Neural progenitor cell (in vitro differentiated cells): ENCODE results near the gene SSTR3. TPM values are rescaled to one million over a fixed set of nuclear protein-coding genes. Genes with fewer than 3 reads are reported as not detected.
"Not testable (repeated sequence)": the region's sequence is repeated elsewhere in the genome, so short reads cannot be mapped to it uniquely, and the experiment has no call there.

Source experiments
- DNase-seq: peaks from one replicate; pipeline ENCODE4 v3.0.0-alpha.2; 2016; ENCODE audit warnings: low spot score
- H2AFZ ChIP-seq: fragments of 200-600 bp; sonication (generic); replicated peaks from 2 replicates; pipeline ENCODE4 v1.6.1; 2016; ENCODE audit warnings: antibody characterized with exemption
- H3F3A ChIP-seq: fragments of 200-600 bp; sonication (generic); 2 replicates; pipeline ENCODE4 v1.6.1; 2016; ENCODE audit warnings: antibody characterized with exemption, low read depth
- H3K27ac ChIP-seq: fragments of 200-600 bp; sonication (generic); 2 replicates; pipeline ENCODE4 v1.5.1; 2016; ENCODE audit warnings: mild to moderate bottlenecking
- H3K27me3 ChIP-seq: fragments of 200-600 bp; sonication (generic); 2 replicates; pipeline ENCODE4 v1.6.1; 2016; ENCODE audit warnings: mild to moderate bottlenecking, moderate library complexity
- H3K36me3 ChIP-seq: fragments of 200-600 bp; sonication (generic); 2 replicates; pipeline ENCODE4 v1.5.1; 2016
- H3K4me1 ChIP-seq: fragments of 200-600 bp; sonication (generic); 2 replicates; pipeline ENCODE4 v1.6.1; 2016; ENCODE audit warnings: mixed run types
- H3K4me2 ChIP-seq: fragments of 200-600 bp; sonication (generic); 2 replicates; pipeline ENCODE4 v1.6.1; 2016
- H3K4me3 ChIP-seq: fragments of 200-600 bp; sonication (generic); 2 replicates; pipeline ENCODE4 v1.5.1; 2016
- H3K79me2 ChIP-seq: fragments of 200-600 bp; sonication (generic); 2 replicates; pipeline ENCODE4 v1.6.1; 2016; ENCODE audit warnings: low read depth
- H3K9ac ChIP-seq: fragments of 200-600 bp; sonication (generic); 2 replicates; pipeline ENCODE4 v1.6.1; 2016
- H3K9me3 ChIP-seq: fragments of 200-600 bp; sonication (generic); 2 replicates; pipeline ENCODE4 v1.5.1; 2016; ENCODE audit warnings: low read depth
- H4K20me1 ChIP-seq: fragments of 200-600 bp; sonication (generic); 2 replicates; pipeline ENCODE4 v1.6.1; 2016; ENCODE audit warnings: low read depth
- H3K27ac Mint-ChIP-seq: 3 replicates; pipeline ENCODE4 v1.8.0; 2021; ENCODE audit warnings: mixed read lengths
- H3K27me3 Mint-ChIP-seq: 2 replicates; pipeline ENCODE4 v1.8.0; 2022; ENCODE audit warnings: low read depth, mild to moderate bottlenecking, inconsistent platforms, moderate library complexity, mixed read lengths; ENCODE audit not compliant: insufficient read depth
- H3K36me3 Mint-ChIP-seq: 3 replicates; pipeline ENCODE4 v1.8.0; 2021; ENCODE audit warnings: mixed read lengths
- H3K4me1 Mint-ChIP-seq: 3 replicates; pipeline ENCODE4 v1.8.0; 2021; ENCODE audit warnings: mixed read lengths
- H3K4me3 Mint-ChIP-seq: 3 replicates; pipeline ENCODE4 v1.8.0; 2021; ENCODE audit warnings: mild to moderate bottlenecking, moderate library complexity, mixed read lengths
- H3K9me3 Mint-ChIP-seq: 3 replicates; pipeline ENCODE4 v1.8.0; 2020; ENCODE audit warnings: mixed read lengths
- EZH2 ChIP-seq: fragments of 200-600 bp; sonication (generic); IDR thresholded peaks from 2 replicates; pipeline ENCODE4 v1.6.1; 2017; ENCODE audit warnings: antibody characterized with exemption, mild to moderate bottlenecking, moderate library complexity
- EZH2phosphoT487 ChIP-seq: fragments of 200-600 bp; sonication (generic); IDR thresholded peaks from 2 replicates; pipeline ENCODE4 v1.6.1; 2017; ENCODE audit warnings: antibody characterized with exemption
- total RNA-seq: library from RNA; depleted of rRNA; stranded (reverse); fragments of >200 nt; gene quantifications from 2 replicates; pipeline ENCODE4 v1.2.3, GENCODE V29; 2015; ENCODE audit warnings: low replicate concordance
- TF ChIP-seq, protein P1 (sequence below): fragments of 200-600 bp; sonication (generic); IDR thresholded peaks from 2 replicates; pipeline ENCODE4 v1.5.1; 2017; ENCODE audit warnings: antibody characterized with exemption, mild to moderate bottlenecking

The SSTR3 gene
- total RNA-seq, 1 donor from 2014 or later = 0.19 TPM

DNA sequence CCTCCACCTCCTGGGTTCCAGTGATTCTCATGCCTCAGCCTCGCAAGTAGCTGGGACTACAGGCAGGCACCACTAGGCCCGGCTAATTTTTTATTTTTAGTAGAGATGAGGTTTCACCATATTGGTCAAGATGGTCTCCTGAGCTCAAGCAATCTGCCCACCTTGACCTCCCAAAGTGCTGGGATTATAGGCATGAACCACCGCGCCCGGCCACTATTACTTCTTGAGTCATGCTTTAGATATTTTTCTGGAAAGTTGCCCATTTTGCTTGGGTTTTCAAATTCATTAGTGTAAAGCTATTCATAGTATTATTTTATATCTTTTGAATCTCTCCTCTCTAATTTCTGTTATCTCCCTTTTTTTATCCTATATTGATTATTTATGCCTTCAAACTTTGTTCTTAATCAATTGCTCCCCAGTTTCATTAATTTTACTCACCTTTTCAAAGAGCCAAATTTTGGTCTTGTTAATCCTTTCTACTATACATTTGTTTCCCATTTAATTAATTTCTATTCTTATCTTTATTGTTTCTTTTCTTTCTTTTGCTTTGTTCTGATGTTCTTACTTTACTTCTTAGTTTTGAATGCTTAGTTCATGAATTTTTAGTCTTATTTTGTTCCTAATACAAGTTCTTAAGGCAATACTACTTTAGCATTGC is 42.1 kb upstream of the SSTR3 start:
- Histone ChIP-seq H3K4me2 (no peak overlapping the region), H2AFZ (no peak overlapping the region), H3K27ac (no peak overlapping the region), H3K79me2 (no peaks in the 10 kb centered on the region), H3K9me3 (no peaks in the 10 kb centered on the region), H3F3A (peaks cover 8% of the 10 kb centered on the region), H3K4me1 (peaks cover 8% of the 10 kb centered on the region), H3K9ac (no peak overlapping the region), H3K4me3 (no peak overlapping the region), H4K20me1 (no peaks in the 10 kb centered on the region), H3K27me3 (peaks cover 7% of the 10 kb centered on the region), H3K36me3 (no peaks in the 10 kb centered on the region)
- no peak for DNase-seq
- no peak for TF ChIP-seq EZH2
- no peak for TF ChIP-seq EZH2phosphoT487
- TF ChIP-seq, protein P1, sequence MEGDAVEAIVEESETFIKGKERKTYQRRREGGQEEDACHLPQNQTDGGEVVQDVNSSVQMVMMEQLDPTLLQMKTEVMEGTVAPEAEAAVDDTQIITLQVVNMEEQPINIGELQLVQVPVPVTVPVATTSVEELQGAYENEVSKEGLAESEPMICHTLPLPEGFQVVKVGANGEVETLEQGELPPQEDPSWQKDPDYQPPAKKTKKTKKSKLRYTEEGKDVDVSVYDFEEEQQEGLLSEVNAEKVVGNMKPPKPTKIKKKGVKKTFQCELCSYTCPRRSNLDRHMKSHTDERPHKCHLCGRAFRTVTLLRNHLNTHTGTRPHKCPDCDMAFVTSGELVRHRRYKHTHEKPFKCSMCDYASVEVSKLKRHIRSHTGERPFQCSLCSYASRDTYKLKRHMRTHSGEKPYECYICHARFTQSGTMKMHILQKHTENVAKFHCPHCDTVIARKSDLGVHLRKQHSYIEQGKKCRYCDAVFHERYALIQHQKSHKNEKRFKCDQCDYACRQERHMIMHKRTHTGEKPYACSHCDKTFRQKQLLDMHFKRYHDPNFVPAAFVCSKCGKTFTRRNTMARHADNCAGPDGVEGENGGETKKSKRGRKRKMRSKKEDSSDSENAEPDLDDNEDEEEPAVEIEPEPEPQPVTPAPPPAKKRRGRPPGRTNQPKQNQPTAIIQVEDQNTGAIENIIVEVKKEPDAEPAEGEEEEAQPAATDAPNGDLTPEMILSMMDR = no peak
- H3K9me3 Mint-ChIP-seq = no peaks in the 10 kb centered on the region
- H3K27me3 Mint-ChIP-seq = peaks cover 5% of the 10 kb centered on the region
- no peaks in the 10 kb centered on the region for H3K36me3 Mint-ChIP-seq
- peaks cover 14% of the 10 kb centered on the region for H3K4me1 Mint-ChIP-seq
- no peak overlapping the region for H3K27ac Mint-ChIP-seq
- no peak overlapping the region for H3K4me3 Mint-ChIP-seq

DNA sequence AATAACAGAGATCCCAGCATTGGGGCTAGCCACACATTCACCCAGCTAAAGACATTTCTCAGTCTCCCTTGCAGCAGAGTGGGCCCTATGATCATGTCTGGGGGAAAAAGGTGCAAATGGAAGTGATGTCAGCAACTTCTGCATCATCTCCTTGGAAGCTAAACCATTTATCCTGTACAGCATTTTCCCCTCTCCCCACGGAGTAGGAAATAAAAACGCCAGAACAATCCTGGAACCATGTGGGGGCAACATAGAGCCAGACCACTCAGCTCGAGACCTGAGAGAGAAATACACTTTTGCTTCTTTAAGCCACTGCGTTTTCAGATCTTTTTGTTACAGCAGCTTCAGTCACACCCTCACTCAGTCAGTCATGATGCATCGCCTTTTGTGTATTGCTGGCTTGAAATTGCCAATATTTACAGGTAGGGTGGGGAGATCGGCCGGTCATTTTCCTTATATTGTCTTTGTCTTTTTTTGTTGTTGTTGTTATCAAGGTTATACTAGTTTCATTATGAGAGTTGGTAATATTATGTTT is 40.9 kb upstream of the SSTR3 start:
- Mint-ChIP-seq H3K9me3 (no peaks in the 10 kb centered on the region), H3K4me3 (no peak overlapping the region), H3K27me3 (peaks cover 4% of the 10 kb centered on the region), H3K27ac (no peak overlapping the region), H3K36me3 (no peaks in the 10 kb centered on the region), H3K4me1 (peaks cover 9% of the 10 kb centered on the region)
- H3K27ac ChIP-seq = no peak overlapping the region
- no peaks in the 10 kb centered on the region for H3K4me1 ChIP-seq
- H3K9ac ChIP-seq = no peak overlapping the region
- no peaks in the 10 kb centered on the region for H3K79me2 ChIP-seq
- H4K20me1 ChIP-seq = no peaks in the 10 kb centered on the region
- H3K9me3 ChIP-seq = no peaks in the 10 kb centered on the region
- TF ChIP-seq, protein P1 = peak; percentile 32
- TF ChIP-seq EZH2phosphoT487 = no peak
- no peaks in the 10 kb centered on the region for H3K36me3 ChIP-seq
- H3K4me2 ChIP-seq = no peak overlapping the region
- H3K4me3 ChIP-seq = no peak overlapping the region
- H3K27me3 ChIP-seq = no peaks in the 10 kb centered on the region
- no peaks in the 10 kb centered on the region for H3F3A ChIP-seq
- H2AFZ ChIP-seq = no peak overlapping the region
- DNase-seq = no peak

DNA sequence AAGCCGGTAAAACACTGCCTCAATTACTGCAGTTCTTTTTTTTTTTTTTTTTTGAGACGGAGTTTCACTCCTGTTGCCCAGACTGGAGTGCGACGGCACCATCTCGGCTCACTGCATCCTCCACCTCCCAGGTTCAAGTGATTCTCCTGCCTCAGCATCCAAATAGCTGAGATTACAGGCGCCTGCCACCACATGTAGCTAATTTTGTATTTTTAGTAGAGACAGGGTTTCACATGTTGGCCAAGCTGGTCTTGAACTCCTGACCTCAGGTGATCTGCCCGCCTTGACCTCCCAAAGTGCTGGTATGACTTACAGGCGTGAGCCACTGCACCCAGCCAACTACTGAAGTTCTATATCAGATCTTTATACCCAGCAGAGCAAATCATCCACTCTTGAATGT is 39.6 kb upstream of the SSTR3 start:
- not testable (repeated sequence) for H3K36me3 Mint-ChIP-seq, H3K79me2 ChIP-seq, H3K9ac ChIP-seq, H3K9me3 ChIP-seq, H3K36me3 ChIP-seq, DNase-seq, H3F3A ChIP-seq, H3K4me3 Mint-ChIP-seq, H3K9me3 Mint-ChIP-seq, H3K4me3 ChIP-seq, H3K27me3 Mint-ChIP-seq, H3K4me1 ChIP-seq, H3K27ac Mint-ChIP-seq, H4K20me1 ChIP-seq, H3K27ac ChIP-seq, H3K27me3 ChIP-seq, H3K4me1 Mint-ChIP-seq, H2AFZ ChIP-seq, H3K4me2 ChIP-seq

DNA sequence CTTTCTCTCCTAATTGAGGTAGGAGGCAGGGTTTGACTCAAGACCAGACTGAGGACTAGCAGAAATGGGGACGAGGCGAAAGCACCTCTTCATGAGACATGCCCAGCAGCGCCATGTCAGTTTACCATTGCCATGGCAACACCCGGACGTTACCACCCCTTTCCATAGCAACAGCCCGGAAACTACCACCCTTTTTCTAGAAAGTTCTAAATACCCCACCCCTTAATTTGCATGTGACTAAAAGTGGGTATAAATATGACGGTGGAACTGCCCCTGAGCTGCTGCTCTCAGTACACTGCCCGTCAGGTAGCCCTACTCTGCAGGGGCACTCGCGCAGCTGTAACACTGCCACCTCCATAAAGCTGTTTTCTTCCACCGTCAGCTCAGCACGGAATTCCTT is 37.7 kb upstream of the SSTR3 start:
- H2AFZ ChIP-seq = no peak overlapping the region
- TF ChIP-seq EZH2 (no peak), EZH2phosphoT487 (no peak)
- TF ChIP-seq, protein P1 = no peak
- H3K4me1 Mint-ChIP-seq = peaks cover 9% of the 10 kb centered on the region
- H3K9ac ChIP-seq = no peak overlapping the region
- no peaks in the 10 kb centered on the region for H3K27me3 ChIP-seq
- no peaks in the 10 kb centered on the region for H3K4me1 ChIP-seq
- H3K27ac ChIP-seq = no peak overlapping the region
- H3K36me3 Mint-ChIP-seq = no peaks in the 10 kb centered on the region
- no peaks in the 10 kb centered on the region for H3K36me3 ChIP-seq
- H3K4me3 Mint-ChIP-seq = no peak overlapping the region
- no peaks in the 10 kb centered on the region for H3K9me3 Mint-ChIP-seq
- no peak overlapping the region for H3K27ac Mint-ChIP-seq
- H3K4me2 ChIP-seq = no peak overlapping the region
- no peak for DNase-seq
- H3K9me3 ChIP-seq = no peaks in the 10 kb centered on the region
- no peak overlapping the region for H3K4me3 ChIP-seq
- H3K79me2 ChIP-seq = no peaks in the 10 kb centered on the region
- H3F3A ChIP-seq = no peaks in the 10 kb centered on the region
- H4K20me1 ChIP-seq = no peaks in the 10 kb centered on the region
- peaks cover 4% of the 10 kb centered on the region for H3K27me3 Mint-ChIP-seq
